Body of pancreas (tissue), 4 donors: Measurements from ENCODE around the gene UBL4A. TPM values are rescaled to one million over a fixed set of nuclear protein-coding genes. Genes with fewer than 3 reads are reported as not detected.

ENCODE experiments used
- ATAC-seq: fragments of 150-250 bp; one replicate; pipeline ENCODE4 v1.9.1; 2016
- DNase-seq, 4 donors: peaks; one replicate each; pipeline ENCODE4 v3.0.0-alpha.2; 2019
- H3K27ac ChIP-seq, 4 donors: fragments of 200-600 bp; sonication (generic); 1 replicate in 3 of 4; 2 replicates in 1 of 4; pipeline versions ENCODE4 v1.5.1 to v1.6.1; 2016 to 2019; ENCODE audit warnings: mild to moderate bottlenecking in 1 of 4, mixed read lengths in 1 of 4, moderate library complexity in 1 of 4
- H3K27me3 ChIP-seq, 2 donors: fragments of 200-600 bp; sonication (generic); one replicate each; pipeline ENCODE4 v1.6.0; 2016; ENCODE audit warnings: mild to moderate bottlenecking in 1 of 2
- H3K36me3 ChIP-seq, 2 donors: fragments of 200-600 bp; sonication (generic); replicated peaks in 1 of 2; 2 replicates each; pipeline ENCODE4 v1.5.1; 2016; ENCODE audit warnings: low read depth in 2 of 2; ENCODE audit not compliant: insufficient read depth in 1 of 2
- H3K4me1 ChIP-seq: fragments of 200-600 bp; sonication (generic); one replicate; pipeline ENCODE4 v1.6.0; 2016
- H3K4me3 ChIP-seq, 2 donors: fragments of 200-600 bp; sonication (generic); 1 replicate in 1 of 2; 2 replicates in 1 of 2; pipeline ENCODE4 v1.5.1; 2016 to 2019
- H3K9me3 ChIP-seq, 3 donors: fragments of 200-600 bp; sonication (generic); 1 replicate in 2 of 3; 2 replicates in 1 of 3; pipeline ENCODE4 v1.5.1; 2016
- CTCF ChIP-seq, 7 experiments: fragments of 450-650 bp in 4 of 7; fragments of 200-600 bp in 3 of 7; sonication (generic) in 3 of 7; IDR thresholded peaks; one replicate each; pipeline ENCODE4 v1.5.1; 2016 to 2019; ENCODE audit warnings: antibody characterized with exemption in 7 of 7
- POLR2A ChIP-seq, 3 donors: fragments of 450-650 bp; IDR thresholded peaks; one replicate each; pipeline ENCODE4 v1.6.1; 2016; ENCODE audit warnings: antibody characterized with exemption in 3 of 3, mild to moderate bottlenecking in 2 of 3
- WGBS, 2 donors: methylation state at CpG; one replicate each; pipeline ENCODE4 v1.1.5; 2017; 5-methylcytosine and 5-hydroxymethylcytosine counted together
- intact Hi-C: fragments of 100-400 bp; cut with DNase I; formaldehyde crosslinking; loops from one replicate; pipeline ENCODE4 v1.15.1; 2023
- total RNA-seq, 2 donors: library from RNA; depleted of rRNA; stranded (reverse); fragments of >200 nt; gene quantifications; one replicate each; pipeline ENCODE4 v1.1.0, GENCODE V29; 2016

The UBL4A gene
- total RNA-seq, 2 donors from 2014 or later, result 24.9 to 34.9 TPM

GRCh38 chrX:154441564-154441963, 44.9 kb downstream of the UBL4A start:
- H3K9me3 ChIP-seq, result no peaks in the 10 kb centered on the region
- DNase-seq, result no peak
- no peaks in the 10 kb centered on the region for H3K36me3 ChIP-seq
- H3K4me3 ChIP-seq, result no peak overlapping the region
- 92% methylated on average over 7 of the region's 11 CpGs; no CpG with 5 or more reads in 1 of the 2 donors for WGBS, 2 donors
- no peak for ATAC-seq
- TF ChIP-seq POLR2A (IDR thresholded peaks at IDR 0.05) (no peak), CTCF (IDR thresholded peaks at IDR 0.05) (no peak)
- H3K27ac ChIP-seq, result no peak overlapping the region
- intact Hi-C loops, result no loop called here
- H3K27me3 ChIP-seq, result no peaks in the 10 kb centered on the region
- H3K4me1 ChIP-seq, result peaks cover 33% of the 10 kb centered on the region

GRCh38 chrX:154440623-154441357, 45.6 kb downstream of the UBL4A start:
- no peaks in the 10 kb centered on the region for H3K9me3 ChIP-seq
- WGBS, 2 donors, result 86 to 91% methylated on average over 9 to 13 of the region's 17 CpGs
- DNase-seq, result no peak
- H3K36me3 ChIP-seq, result no peaks in the 10 kb centered on the region
- H3K27me3 ChIP-seq, result no peaks in the 10 kb centered on the region
- no peak for ATAC-seq
- TF ChIP-seq CTCF (IDR thresholded peaks at IDR 0.05) (no peak), POLR2A (IDR thresholded peaks at IDR 0.05) (no peak)
- peaks cover 34% of the 10 kb centered on the region for H3K4me1 ChIP-seq
- H3K27ac ChIP-seq, result no peak overlapping the region
- H3K4me3 ChIP-seq, result no peak overlapping the region
- intact Hi-C loops, result no loop called here

- Histone ChIP-seq H3K4me1 (peaks cover 25% of the 10 kb centered on the region), H3K9me3 (no peaks in the 10 kb centered on the region), H3K4me3 (no peak overlapping the region), H3K36me3 (no peaks in the 10 kb centered on the region), H3K27ac (no peak overlapping the region), H3K27me3 (no peaks in the 10 kb centered on the region)
- TF ChIP-seq POLR2A (IDR thresholded peaks at IDR 0.05) (no peak), CTCF (IDR thresholded peaks at IDR 0.05) (no peak)
- DNase-seq, result no peak
- ATAC-seq, result no peak
- 92% methylated on average over 8 of the region's 18 CpGs; no CpG with 5 or more reads in 1 of the 2 donors for WGBS, 2 donors
- intact Hi-C loops, result no loop called here
Observed at GRCh38 chrX:154439841-154440240, 46.6 kb downstream of the UBL4A start.

GRCh38 chrX:154437971-154438893, 48.2 kb downstream of the UBL4A start:
- Histone ChIP-seq H3K4me3 (no peak overlapping the region), H3K36me3 (no peaks in the 10 kb centered on the region), H3K27me3 (no peaks in the 10 kb centered on the region), H3K4me1 (peaks cover 16% of the 10 kb centered on the region), H3K27ac (no peak overlapping the region), H3K9me3 (no peaks in the 10 kb centered on the region)
- no peak for ATAC-seq
- WGBS, 2 donors, result 62 to 76% methylated on average over 15 to 26 of the region's 28 CpGs
- DNase-seq, result no peak
- TF ChIP-seq POLR2A (IDR thresholded peaks at IDR 0.05) (no peak), CTCF (IDR thresholded peaks at IDR 0.05) (no peak)
- intact Hi-C loops, result no loop called here
